H1 (cell line): ENCODE data around the gene ISLR2. TPM values are rescaled to one million over a fixed set of nuclear protein-coding genes. Genes with fewer than 3 reads are reported as not detected.

ENCODE experiments used
- CTCF ChIA-PET: fragments of 300-600 bp; sonication (Branson Sonifier 250); formaldehyde crosslinking; loops from one replicate; lab custom pipeline; 2021; ENCODE audit not compliant: partially characterized antibody; lab: Charles Lee
- POLR2A ChIA-PET: fragments of 300-600 bp; sonication (Branson Sonifier 250); formaldehyde crosslinking; loops from one replicate; lab custom pipeline; 2021; ENCODE audit warnings: inconsistent platforms; ENCODE audit not compliant: partially characterized antibody; lab: Charles Lee
- DNase-seq, 2 experiments: peaks; one replicate each; pipeline versions ENCODE4 v3.0.0 to v3.0.0-alpha.2; 2010 to 2022; ENCODE audit warnings: low spot score in 2 of 2, low read depth in 1 of 2, mixed read lengths in 1 of 2
- FAIRE-seq: peaks from 2 replicates; lab custom pipeline; 2011; peaks lifted over from hg19 to GRCh38; lab: Jason Lieb, UNC
- H2AFZ ChIP-seq: 2 replicates; pipeline ENCODE4 v1.8.1; 2012; ENCODE audit warnings: low read length, inconsistent platforms
- H2AK5ac ChIP-seq: 2 replicates; pipeline ENCODE4 v1.6.1; 2013; ENCODE audit warnings: low read depth, low read length
- H2BK120ac ChIP-seq: replicated peaks from 2 replicates; pipeline ENCODE3; 2013; ENCODE audit warnings: low read depth, low read length, inconsistent platforms
- H2BK12ac ChIP-seq: 2 replicates; pipeline ENCODE4 v1.6.1; 2013; ENCODE audit warnings: low read depth, low read length
- H2BK15ac ChIP-seq: 2 replicates; pipeline ENCODE4 v1.6.1; 2013; ENCODE audit warnings: low read length
- H2BK20ac ChIP-seq: 2 replicates; pipeline ENCODE4 v1.6.1; 2013; ENCODE audit warnings: low read length
- H2BK5ac ChIP-seq: 2 replicates; pipeline ENCODE4 v1.6.1; 2013; ENCODE audit warnings: low read depth, low read length
- H3K14ac ChIP-seq: 2 replicates; pipeline ENCODE4 v1.6.1; 2013; ENCODE audit warnings: inconsistent platforms; ENCODE audit not compliant: insufficient read length
- H3K18ac ChIP-seq: 2 replicates; pipeline ENCODE4 v1.6.1; 2013; ENCODE audit warnings: low read length; ENCODE audit errors: extremely low read depth
- H3K23ac ChIP-seq: 2 replicates; pipeline ENCODE4 v1.6.1; 2013; ENCODE audit warnings: inconsistent platforms; ENCODE audit not compliant: insufficient read length
- H3K23me2 ChIP-seq: 2 replicates; pipeline ENCODE4 v1.6.1; 2013; ENCODE audit warnings: low read depth, low read length
- H3K27ac ChIP-seq: 2 replicates; pipeline ENCODE4 v1.6.1; 2011; ENCODE audit warnings: low read depth, low read length, inconsistent platforms
- H3K27me3 ChIP-seq, 4 experiments: replicated peaks in 1 of 4; 1 replicate in 1 of 4; 2 replicates in 3 of 4; pipeline versions ENCODE4 v1.6.1 to v1.8.1; 2011 to 2013; ENCODE audit warnings: low read length in 3 of 4, mild to moderate bottlenecking in 3 of 4, inconsistent platforms in 2 of 4, mixed read lengths in 2 of 4, moderate library complexity in 1 of 4; ENCODE audit not compliant: control insufficient read depth in 3 of 4, insufficient read depth in 3 of 4; ENCODE audit errors: extremely low read depth in 1 of 4
- H3K36me3 ChIP-seq, 4 experiments: 2 replicates each; pipeline versions ENCODE4 v1.6.1 to v1.8.1; 2011 to 2013; ENCODE audit warnings: mild to moderate bottlenecking in 4 of 4, low read length in 3 of 4, moderate library complexity in 2 of 4, control low read depth in 1 of 4, inconsistent platforms in 1 of 4; ENCODE audit not compliant: insufficient read depth in 4 of 4, control insufficient read depth in 2 of 4
- H3K4ac ChIP-seq: replicated peaks from 2 replicates; pipeline ENCODE3; 2013; ENCODE audit warnings: low read length, low read depth, mixed read lengths, inconsistent platforms; ENCODE audit not compliant: insufficient read length
- H3K4me1 ChIP-seq, 4 experiments: replicated peaks in 1 of 4; 1 replicate in 1 of 4; 2 replicates in 3 of 4; pipeline versions ENCODE4 v1.6.1 to v1.8.1; 2011 to 2013; ENCODE audit warnings: low read length in 3 of 4, inconsistent platforms in 2 of 4, mixed read lengths in 1 of 4; ENCODE audit not compliant: insufficient read depth in 4 of 4, control insufficient read depth in 3 of 4
- H3K4me2 ChIP-seq, 2 experiments: 2 replicates each; pipeline versions ENCODE4 v1.6.1 to v1.8.1; 2011 to 2013; ENCODE audit warnings: low read depth in 2 of 2, low read length in 2 of 2, control low read depth in 1 of 2, inconsistent platforms in 1 of 2, mild to moderate bottlenecking in 1 of 2; ENCODE audit not compliant: insufficient read depth in 1 of 2
- H3K4me3 ChIP-seq, 4 experiments: fragments of 200-600, 300-600 bp in 1 of 4; sonication (generic), shearing (Covaris generic), sonication (Bioruptor Twin) in 1 of 4; 2 replicates each; pipeline versions ENCODE4 v1.5.1 to v1.8.1; 2011 to 2016; ENCODE audit warnings: low read length in 4 of 4, low read depth in 3 of 4, control low read depth in 2 of 4, inconsistent platforms in 2 of 4, mild to moderate bottlenecking in 2 of 4, mixed read lengths in 1 of 4, moderate library complexity in 1 of 4; ENCODE audit not compliant: insufficient read depth in 2 of 4; ENCODE audit errors: extremely low read depth in 1 of 4
- H3K56ac ChIP-seq: replicated peaks from 2 replicates; pipeline ENCODE3; 2013; ENCODE audit warnings: low read depth, mild to moderate bottlenecking, mixed read lengths, low read length, inconsistent platforms; ENCODE audit not compliant: insufficient read length
- H3K79me1 ChIP-seq: 2 replicates; pipeline ENCODE4 v1.6.1; 2013; ENCODE audit warnings: low read depth, low read length, control low read depth
- H3K79me2 ChIP-seq, 2 experiments: 2 replicates each; pipeline versions ENCODE4 v1.6.1 to v1.8.1; 2012 to 2013; ENCODE audit warnings: low read length in 2 of 2, mild to moderate bottlenecking in 2 of 2, inconsistent platforms in 1 of 2; ENCODE audit not compliant: insufficient read depth in 2 of 2, control insufficient read depth in 1 of 2
- H3K9ac ChIP-seq, 4 experiments: replicated peaks in 1 of 4; 1 replicate in 1 of 4; 2 replicates in 3 of 4; pipeline versions ENCODE4 v1.6.1 to v1.8.1; 2011 to 2013; ENCODE audit warnings: low read depth in 3 of 4, low read length in 3 of 4, control low read depth in 2 of 4, mild to moderate bottlenecking in 2 of 4, moderate library complexity in 2 of 4, inconsistent platforms in 1 of 4; ENCODE audit errors: extremely low read depth in 1 of 4
- H3K9me3 ChIP-seq, 2 experiments: 2 replicates each; pipeline versions ENCODE4 v1.6.1 to v1.8.1; 2012 to 2013; ENCODE audit warnings: mild to moderate bottlenecking in 2 of 2, moderate library complexity in 2 of 2, control low read depth in 1 of 2, inconsistent platforms in 1 of 2, low read depth in 1 of 2, low read length in 1 of 2, mixed read lengths in 1 of 2; ENCODE audit not compliant: insufficient read depth in 2 of 2
- H4K20me1 ChIP-seq, 2 experiments: replicated peaks in 1 of 2; 2 replicates each; pipeline versions ENCODE3 to v1.8.1; 2011 to 2013; ENCODE audit warnings: inconsistent platforms in 2 of 2, low read length in 2 of 2, mild to moderate bottlenecking in 1 of 2; ENCODE audit not compliant: insufficient read depth in 2 of 2, control insufficient read depth in 1 of 2
- H4K5ac ChIP-seq: 2 replicates; pipeline ENCODE4 v1.6.1; 2013; ENCODE audit warnings: low read length, low read depth, mixed read lengths, inconsistent platforms; ENCODE audit not compliant: insufficient read length
- H4K8ac ChIP-seq: 2 replicates; pipeline ENCODE4 v1.8.0; 2013; ENCODE audit warnings: mild to moderate bottlenecking, moderate library complexity, low read length, inconsistent platforms; ENCODE audit not compliant: insufficient read depth; ENCODE audit errors: extremely low read depth
- H4K91ac ChIP-seq: replicated peaks from 2 replicates; pipeline ENCODE3; 2013; ENCODE audit warnings: low read length, mixed read lengths, inconsistent platforms; ENCODE audit not compliant: insufficient read length
- BRCA1 ChIP-seq: IDR thresholded peaks from 2 replicates; pipeline ENCODE4 v1.6.1; 2012; ENCODE audit warnings: low read depth, low read length, improper control_type of control experiment
- HDAC6 ChIP-seq: IDR thresholded peaks from one replicate; pipeline ENCODE4 v1.7.1; 2012; ENCODE audit warnings: low read depth, mild to moderate bottlenecking, inconsistent platforms, low read length, moderate library complexity
- SP1 ChIP-seq: IDR thresholded peaks from 2 replicates; pipeline ENCODE4 v1.6.1; 2011; ENCODE audit warnings: low read depth, low read length
- SUZ12 ChIP-seq: fragments of 200-600 bp; sonication (generic); IDR thresholded peaks from 2 replicates; pipeline ENCODE4 v1.6.1; 2012; ENCODE audit warnings: mild to moderate bottlenecking, inconsistent platforms, low read length, moderate library complexity, mixed read lengths
- WGBS, 2 experiments: shearing (Covaris generic) in 1 of 2; methylation state at CpG; one replicate each; pipeline versions ENCODE4 v1.1.6 to v1.1.7; 2013 to 2015; ENCODE audit warnings: low lambda C conversion rate in 2 of 2, mixed read lengths in 2 of 2, inconsistent platforms in 1 of 2, low coverage in 1 of 2, missing lambda C conversion rate in 1 of 2; ENCODE audit not compliant: insufficient replicate concordance in 2 of 2, insufficient coverage in 1 of 2, insufficient read length in 1 of 2; ENCODE audit errors: extremely low coverage in 1 of 2, missing lambda C conversion rate in 1 of 2; 5-methylcytosine and 5-hydroxymethylcytosine counted together
- polyA plus RNA-seq, 7 experiments: library from polyadenylated mRNA; depleted of rRNA in 3 of 7; stranded (reverse) in 5 of 7; unstranded in 2 of 7; fragments of >200 nt in 5 of 7; fragments of 200-250 nt in 2 of 7; gene quantifications; 1 replicate in 5 of 7; 2 replicates in 1 of 7; 4 replicates in 1 of 7; pipeline versions ENCODE4 v1.2.1 to v1.2.3, GENCODE V29; 2011 to 2013; ENCODE audit warnings: missing spikeins in 2 of 7, mixed read lengths in 2 of 7
- total RNA-seq: library from RNA; stranded (reverse); fragmentation: NEBNext Ultra II Directional; extraction: Animal tissue kit (Norgen Biotek cat#: 25700); gene quantifications from 2 replicates; pipeline ENCODE4 v1.2.1, GENCODE V29; 2021

The ISLR2 gene
- total and polyA plus RNA-seq, 2 of the 8 experiments (the other 6 are each of a cell fraction or from before 2014, with no cell fraction given) = 0.47 to 0.58 TPM

DNA sequence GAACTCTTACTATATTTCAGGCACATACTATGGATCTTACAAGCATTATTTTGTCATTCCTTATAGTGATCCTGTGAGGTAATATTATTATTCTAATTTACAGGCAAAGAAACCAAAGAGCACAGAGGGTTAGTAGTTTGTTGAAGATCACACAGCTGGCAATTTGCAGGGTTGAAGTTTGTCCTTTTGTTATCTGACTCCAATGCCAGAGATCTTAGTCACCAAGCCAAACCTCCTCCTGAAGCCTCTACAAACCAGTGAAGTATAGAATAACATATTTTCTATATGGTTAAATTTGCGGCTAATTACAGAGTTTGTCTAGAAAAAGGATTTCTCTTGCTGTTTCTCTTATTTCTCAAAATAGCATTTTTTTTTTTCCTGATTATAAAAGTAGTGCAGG, 11.2 kb downstream of the ISLR2 start:
- Histone ChIP-seq H3K9me3 (peaks cover 0 to 6% of the 10 kb centered on the region in 2 experiments; a peak in 2 of 4 replicates), H3K79me2 (no peaks in the 10 kb centered on the region)
- POLR2A ChIA-PET = no interaction called here
- TF ChIP-seq SP1 (no peak), BRCA1 (no peak), SUZ12 (no peak), HDAC6 (no peak)

More for the DNA sequence above, 11.2 kb downstream of the ISLR2 start:
- no peak overlapping the region for H3K9ac ChIP-seq
- H3K4ac ChIP-seq = no peak overlapping the region
- H2BK12ac ChIP-seq = no peak overlapping the region
- H4K20me1 ChIP-seq = no peaks in the 10 kb centered on the region
- no peak overlapping the region for H3K4me2 ChIP-seq
- H3K27me3 ChIP-seq = peaks cover 13 to 28% (median 24%) of the 10 kb centered on the region in 4 experiments
- H3K36me3 ChIP-seq = no peaks in the 10 kb centered on the region
- H4K91ac ChIP-seq = no peak overlapping the region
- H3K56ac ChIP-seq = no peak overlapping the region
- H2AK5ac ChIP-seq = no peak overlapping the region
- no peak overlapping the region; the same call in 1 of the 2 replicates for H2BK20ac ChIP-seq
- H3K79me1 ChIP-seq = no peaks in the 10 kb centered on the region
- H3K18ac ChIP-seq = no peak overlapping the region
- H3K4me1 ChIP-seq = peaks cover 8 to 33% (median 10%) of the 10 kb centered on the region in 4 experiments; a peak in 6 of 7 replicates
- no peak overlapping the region for H3K27ac ChIP-seq
- no peak overlapping the region for H3K4me3 ChIP-seq
- no peak overlapping the region for H3K14ac ChIP-seq
- H2BK120ac ChIP-seq = no peak overlapping the region
- no peak overlapping the region for H2BK15ac ChIP-seq
- H4K8ac ChIP-seq = no peak overlapping the region
- H2BK5ac ChIP-seq = no peak overlapping the region
- peaks cover 3% of the 10 kb centered on the region; the same call in 1 of the 2 replicates for H3K23me2 ChIP-seq
- H2AFZ ChIP-seq = no peak overlapping the region
- H4K5ac ChIP-seq = no peak overlapping the region
- WGBS, 2 experiments = 91% methylated on average over 1 of the region's 1 CpG; no CpG with 5 or more reads in 1 of the 2 experiments
- H3K23ac ChIP-seq = no peak overlapping the region
- CTCF ChIA-PET = interaction anchor here (4.1 kb wide), 1 partner anchor 14 kb away, joined by 24 read pairs; no protein-coding TSS in a partner anchor
- FAIRE-seq = no peak
- no peak for DNase-seq
